DMS 273 treated with DMSO at 0.1 percent for 48 hours (cell line): Measurements from ENCODE around the gene ZNF768.
"Not testable (repeated sequence)": the region's sequence is repeated elsewhere in the genome, so short reads cannot be mapped to it uniquely, and the experiment has no call there.

Experiments
- DNase-seq: peaks from one replicate; lab custom pipeline; 2025; lab: John Stamatoyannopoulos, UW

The ZNF768 gene

GRCh38 chr16:30555315-30556124 is 29.2 kb upstream of the ZNF768 start:
- DNase-seq, result no peak

- DNase-seq, result no peak
Observed at GRCh38 chr16:30554557-30555314, 28.4 kb upstream of the ZNF768 start.

DNA sequence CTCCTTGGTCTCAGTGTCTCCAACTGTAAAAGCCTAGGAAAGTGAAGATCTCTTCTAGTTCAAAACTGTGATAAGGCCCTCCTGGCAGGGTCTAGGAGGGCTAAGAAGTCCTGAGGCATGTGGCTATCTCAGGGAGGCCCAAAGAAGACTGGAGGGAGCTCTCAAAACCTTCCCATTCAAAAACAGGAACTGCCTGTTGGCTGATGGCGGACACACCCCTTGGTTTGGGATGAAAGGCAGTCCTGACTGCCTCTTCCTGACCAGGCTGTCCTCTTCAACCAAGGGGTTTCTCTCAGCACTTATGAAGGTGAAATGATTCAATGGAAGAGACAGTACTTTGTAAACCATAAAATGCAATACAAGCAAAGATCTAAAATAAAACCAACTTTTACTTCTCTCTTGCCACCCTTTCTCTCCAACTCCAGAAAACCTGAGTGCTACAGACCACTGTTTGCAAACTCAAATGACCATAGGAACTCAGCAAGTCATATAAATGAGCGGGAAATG is 27.1 kb upstream of the ZNF768 start:
- no peak for DNase-seq

GRCh38 chr16:30552956-30553355 is 26.6 kb upstream of the ZNF768 start:
- DNase-seq, result no peak

- DNase-seq, result no peak
Observed at GRCh38 chr16:30551781-30552180, 25.4 kb upstream of the ZNF768 start.

DNA sequence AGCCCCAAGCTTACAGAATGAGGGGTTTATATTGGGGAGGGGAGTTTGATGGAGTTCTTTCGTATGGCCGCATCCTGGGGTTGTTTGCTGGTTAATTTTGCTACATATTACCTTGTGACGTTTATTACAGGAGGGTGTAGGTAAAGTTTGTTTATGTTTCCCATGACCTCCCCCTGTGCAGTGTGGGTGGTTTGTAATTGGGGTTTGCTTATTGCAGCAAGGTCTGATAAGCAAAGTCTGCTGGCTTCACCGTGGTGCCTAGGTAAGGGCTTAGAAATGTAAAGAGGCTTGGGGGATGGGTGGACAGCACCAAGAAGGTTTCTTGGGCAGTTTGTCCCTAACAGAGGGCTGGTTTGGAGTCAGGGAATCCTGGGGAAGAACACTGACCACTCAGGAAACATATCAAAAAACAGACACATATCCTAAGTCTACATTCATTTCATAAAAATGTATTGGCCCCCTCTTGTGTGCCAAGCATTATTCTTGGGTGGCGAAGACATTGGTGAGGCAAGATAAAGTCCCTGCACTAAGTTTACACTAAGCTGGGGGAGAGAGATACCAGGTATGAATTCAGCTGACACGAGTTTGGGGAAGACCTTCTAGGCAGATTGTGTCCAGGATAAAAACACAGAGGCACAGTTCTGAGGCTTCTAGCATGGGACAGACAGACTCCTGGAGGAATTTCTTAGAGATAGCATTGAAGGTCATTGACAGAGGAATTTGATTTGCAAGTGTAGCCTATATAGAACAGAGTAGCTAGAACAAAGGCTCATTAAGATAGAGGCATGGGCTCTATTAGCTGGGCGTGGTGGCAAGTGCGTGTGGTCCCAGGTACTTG is 22.3 kb upstream of the ZNF768 start:
- DNase-seq, result no peak

DNA sequence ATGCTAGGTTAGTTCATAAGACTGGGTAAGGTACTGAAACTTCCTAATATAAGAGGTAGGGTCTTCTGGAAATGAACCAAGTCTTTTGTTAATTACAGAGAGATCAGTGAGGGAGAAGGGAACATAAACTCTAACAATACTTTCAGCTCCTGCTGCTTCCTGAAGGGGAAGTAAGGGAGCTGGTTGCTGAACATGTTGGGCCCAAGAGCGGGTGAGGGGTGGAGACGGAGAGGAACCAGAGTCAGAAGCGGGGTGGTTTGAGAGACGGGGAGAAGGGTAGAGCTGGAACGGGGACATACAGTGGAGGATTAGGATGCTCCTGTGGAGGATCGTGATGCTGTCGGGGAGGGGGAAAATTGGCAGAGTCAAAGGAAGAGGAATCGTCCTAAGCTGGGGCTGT is 19.7 kb upstream of the ZNF768 start:
- no peak for DNase-seq

DNA sequence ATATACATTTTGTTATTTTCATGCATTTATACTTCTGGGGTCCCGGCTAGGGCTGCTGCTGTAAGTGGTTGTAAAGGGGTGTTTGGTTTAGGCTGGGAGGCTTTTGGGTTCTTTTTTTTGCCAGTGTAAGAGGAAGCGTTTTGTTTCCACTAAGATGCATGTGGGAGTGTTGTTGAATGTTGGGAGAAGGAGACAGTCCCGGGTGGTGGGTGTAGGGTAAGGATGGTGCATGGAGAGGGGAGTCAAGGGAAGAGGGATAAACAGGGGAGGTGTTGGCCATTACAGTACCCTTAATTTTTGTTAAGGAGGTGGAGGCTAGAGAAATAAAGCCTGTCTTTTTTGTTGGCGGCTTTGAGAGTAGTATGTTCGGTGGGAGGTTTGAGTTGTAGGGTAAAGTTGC is 16.7 kb upstream of the ZNF768 start:
- DNase-seq, result no peak

DNA sequence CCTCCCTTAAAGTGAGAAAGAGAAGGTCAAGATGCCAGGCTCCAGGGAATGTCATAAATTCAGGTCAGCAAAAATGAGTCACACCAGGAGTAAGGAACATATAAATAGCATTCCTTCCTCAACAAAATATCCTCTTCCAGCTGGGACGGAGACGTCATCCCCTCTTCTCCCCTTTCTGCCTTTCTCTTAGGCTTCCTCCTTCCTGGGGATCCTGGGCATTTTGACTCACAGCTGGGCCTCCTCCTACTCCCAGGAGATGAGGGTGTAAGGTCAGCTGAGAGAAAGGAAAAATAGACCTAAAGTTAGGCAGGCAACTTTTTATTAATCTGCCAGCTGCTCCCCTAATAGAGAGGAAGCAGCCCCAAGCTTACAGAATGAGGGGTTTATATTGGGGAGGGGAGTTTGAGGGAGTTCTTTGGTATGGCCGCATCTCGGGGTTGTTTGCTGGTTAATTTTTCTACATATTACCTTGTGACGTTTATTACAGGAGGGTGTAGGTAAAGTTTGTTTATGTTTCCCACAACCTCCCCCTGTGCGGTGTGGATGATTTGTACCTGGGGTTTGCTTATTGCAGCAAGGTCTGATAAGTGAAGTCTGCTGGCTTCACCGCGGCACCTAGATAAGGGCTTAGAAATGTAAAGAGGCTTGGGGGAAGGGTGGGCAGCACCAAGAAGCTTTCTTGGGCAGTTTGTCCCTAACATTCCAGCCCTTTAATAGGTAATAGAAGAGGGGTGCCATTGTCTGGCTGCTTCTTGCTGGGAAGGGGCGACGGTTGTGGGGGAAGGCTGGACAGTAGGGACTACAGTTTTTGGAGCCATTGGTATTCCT is 15.3 kb upstream of the ZNF768 start:
- no peak for DNase-seq

DNA sequence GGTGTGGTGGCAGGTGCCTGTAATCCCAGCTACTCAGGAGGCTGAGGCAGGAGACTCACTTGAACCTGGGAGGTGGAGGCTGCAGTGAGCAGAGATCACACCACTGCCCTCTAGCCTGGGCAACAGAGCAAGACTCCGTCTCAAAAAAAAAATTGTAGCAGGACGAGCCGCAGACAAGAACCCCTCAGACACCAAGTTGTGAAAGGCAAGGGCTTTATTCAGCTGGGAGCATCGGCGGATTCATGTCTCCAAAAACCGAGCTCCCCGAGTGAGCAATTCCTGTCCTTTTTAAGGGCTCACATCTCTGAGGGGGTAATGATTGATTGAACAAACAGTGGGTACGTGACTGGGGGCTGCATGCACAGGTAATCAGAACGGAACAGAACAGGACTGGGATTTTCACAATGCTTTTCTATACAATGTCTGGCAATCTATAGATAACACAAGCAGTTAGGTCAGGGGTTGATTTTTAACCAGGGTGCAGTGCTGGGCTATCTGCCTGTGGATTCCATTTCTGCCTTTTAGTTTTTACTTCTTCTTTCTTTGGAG is 14.6 kb upstream of the ZNF768 start:
- DNase-seq, result not testable (repeated sequence)

- not testable (repeated sequence) for DNase-seq
Observed at GRCh38 chr16:30539986-30540526, 13.7 kb upstream of the ZNF768 start.

GRCh38 chr16:30539000-30539964 is 12.9 kb upstream of the ZNF768 start:
- no peak for DNase-seq

DNA sequence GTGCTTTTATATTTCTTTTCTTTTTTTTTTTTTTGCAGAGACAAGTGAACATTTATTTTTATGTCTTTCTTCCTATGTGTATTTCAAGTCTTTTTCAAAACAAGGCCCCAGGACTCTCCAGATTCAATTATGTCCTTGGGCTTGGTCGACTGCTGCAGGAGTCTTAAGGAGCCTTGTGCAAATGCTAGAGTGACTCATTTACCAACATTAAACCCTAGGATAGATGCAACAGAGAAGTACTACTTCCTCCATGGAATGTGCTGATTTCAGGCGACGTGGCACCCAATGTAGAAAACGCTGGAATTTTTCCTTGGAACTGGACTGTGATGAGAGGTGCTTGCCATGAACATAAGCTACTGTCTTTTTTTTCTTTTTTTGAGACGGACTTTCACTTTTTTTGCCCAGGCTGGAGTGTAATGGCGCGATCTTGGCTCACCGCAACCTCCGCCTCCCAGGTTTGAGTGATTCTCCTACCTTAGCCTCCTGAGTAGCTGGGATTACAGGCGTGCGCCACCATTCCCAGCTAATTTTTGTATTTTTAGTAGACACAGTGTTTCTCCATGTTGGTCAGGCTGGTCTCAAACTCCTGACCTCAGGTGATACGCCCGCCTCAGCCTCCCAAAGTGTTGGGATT is 10.1 kb upstream of the ZNF768 start:
- not testable (repeated sequence) for DNase-seq

- DNase-seq, result no peak
Observed at GRCh38 chr16:30535777-30536190, 9.4 kb upstream of the ZNF768 start.

DNA sequence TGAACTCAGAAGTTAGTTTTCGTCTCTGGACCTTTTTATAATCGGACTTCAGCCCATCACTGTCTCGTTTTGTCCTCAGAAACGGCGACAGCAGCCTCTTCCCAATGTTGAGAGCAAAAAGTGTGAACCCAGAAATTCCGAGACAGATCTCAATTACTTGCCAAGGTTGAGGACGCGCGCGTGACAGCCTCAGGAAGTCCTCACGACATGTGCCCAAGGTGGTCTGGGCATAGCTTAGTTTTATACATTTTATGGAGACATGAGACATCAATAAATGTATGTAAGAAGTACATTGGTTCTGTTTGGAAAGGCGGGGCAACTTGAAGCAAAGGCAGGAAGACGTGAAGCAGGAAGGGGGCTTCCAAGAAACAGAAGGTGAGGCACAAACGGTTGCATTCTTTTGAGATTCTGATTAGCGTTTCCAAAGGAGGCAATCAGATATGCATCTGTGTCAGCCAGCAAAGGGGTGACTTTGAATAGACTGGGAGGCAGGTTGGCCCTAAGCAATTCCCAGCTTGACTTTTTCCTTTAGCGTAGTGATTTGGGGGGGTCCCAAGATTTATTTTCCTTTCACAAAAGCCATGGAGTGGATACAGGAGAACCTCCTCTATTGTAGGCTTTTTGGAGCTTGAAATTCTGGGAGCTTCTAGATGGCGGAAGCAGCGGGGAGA is 8.9 kb upstream of the ZNF768 start:
- DNase-seq, result no peak

GRCh38 chr16:30534368-30535105 is 8.2 kb upstream of the ZNF768 start, which contains the start of gene ZNF747:
Gene ZNF747 (minus strand): TSS chr16:30534858. CDS start chr16:30534679, 179 bp downstream.
- peak; percentile 50 for DNase-seq

DNA sequence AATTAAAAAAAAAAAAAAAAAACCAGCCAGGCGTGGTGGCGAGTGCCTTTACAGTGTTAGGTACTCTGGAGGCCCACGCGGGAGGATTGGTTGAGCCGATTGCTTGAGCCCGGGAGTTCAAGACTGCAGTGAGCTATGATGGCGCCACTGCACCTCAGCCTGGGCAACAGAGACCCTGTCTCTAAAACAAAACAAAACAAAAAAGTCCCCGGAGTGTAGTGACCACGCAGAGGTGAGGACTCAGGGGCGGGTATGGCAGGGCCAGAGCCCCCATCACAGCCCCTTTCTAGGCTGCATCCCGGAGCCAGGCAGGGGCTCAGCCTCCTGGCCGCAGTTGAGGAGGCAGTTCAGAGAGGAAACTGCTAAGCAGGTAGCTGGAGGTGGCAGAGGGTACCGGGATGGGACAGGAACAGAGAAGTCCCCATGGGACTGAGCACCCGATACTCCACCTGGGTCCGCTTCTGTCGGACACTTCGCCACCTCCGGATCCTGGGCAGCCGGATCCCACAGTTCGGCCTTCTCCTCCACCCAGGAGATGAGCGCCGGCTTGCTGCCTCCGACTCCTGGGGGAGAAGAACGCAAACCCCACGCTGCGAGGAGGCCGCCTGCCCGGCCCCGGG is 7.5 kb upstream of the ZNF768 start:
- no peak for DNase-seq
